Measurements from ENCODE around the gene NT5C3A. TPM values are rescaled to one million over a fixed set of nuclear protein-coding genes. Genes with fewer than 3 reads are reported as not detected.
A peak's percentile ranks its signal among the peaks of the same experiment; 100 is the strongest.
"Not testable (repeated sequence)": the region's sequence is repeated elsewhere in the genome, so short reads cannot be mapped to it uniquely, and the experiment has no call there.

The NT5C3A gene
- 55.8 TPM for polyA plus RNA-seq (2012; ENCODE audit: missing spikeins)

- FAIRE-seq: no peak
- TF ChIP-seq TAF1 (IDR thresholded peaks at IDR 0.05; ENCODE audit: borderline replicate concordance, low read depth, low read length) (no peak), POLR2A (IDR thresholded peaks at IDR 0.05; ENCODE audit: low read depth, low read length) (peak; percentile 63), POLR2AphosphoS5 (IDR thresholded peaks at IDR 0.05; ENCODE audit: low read depth, low read length) (peak; percentile 31; the same call in 1 of the 2 replicates)
Observed at GRCh38 chr7:33062023-33062781, at the start of gene NT5C3A. NT5C3A (minus strand) TSS chr7:33062776; CDS start chr7:33062705, 71 bp downstream.

GRCh38 chr7:33111614-33112013 is 49.0 kb upstream of the NT5C3A start:
- no peak for DNase-seq (ENCODE audit: insufficient read length)
- no peak for FAIRE-seq
- TF ChIP-seq TAF1 (IDR thresholded peaks at IDR 0.05; ENCODE audit: borderline replicate concordance, low read depth, low read length): no peak
- TF ChIP-seq POLR2A (IDR thresholded peaks at IDR 0.05; ENCODE audit: low read depth, low read length): no peak
- no peak for TF ChIP-seq POLR2AphosphoS5 (IDR thresholded peaks at IDR 0.05; ENCODE audit: low read depth, low read length)

More at GRCh38 chr7:33062023-33062781, at the start of gene NT5C3A:
- DNase-seq (ENCODE audit: insufficient read length): peak; percentile 38

- no peak for TF ChIP-seq POLR2AphosphoS5 (IDR thresholded peaks at IDR 0.05; ENCODE audit: low read depth, low read length)
- TF ChIP-seq POLR2A (IDR thresholded peaks at IDR 0.05; ENCODE audit: low read depth, low read length): no peak
- no peak for TF ChIP-seq TAF1 (IDR thresholded peaks at IDR 0.05; ENCODE audit: borderline replicate concordance, low read depth, low read length)
- no peak for DNase-seq (ENCODE audit: insufficient read length)
- FAIRE-seq: no peak
Observed at GRCh38 chr7:33109758-33110238, 47.2 kb upstream of the NT5C3A start.

- TF ChIP-seq POLR2AphosphoS5 (IDR thresholded peaks at IDR 0.05; ENCODE audit: low read depth, low read length) (no peak), TAF1 (IDR thresholded peaks at IDR 0.05; ENCODE audit: borderline replicate concordance, low read depth, low read length) (peak; percentile 47; the same call in 1 of the 2 replicates), POLR2A (IDR thresholded peaks at IDR 0.05; ENCODE audit: low read depth, low read length) (peak; percentile 80; the same call in 1 of the 2 replicates)
- DNase-seq (ENCODE audit: insufficient read length): peak; percentile 64
- peak; percentile 74 for FAIRE-seq
Observed at GRCh38 chr7:33109005-33109757, 46.6 kb upstream of the NT5C3A start, which contains the start of gene RP9. RP9 (minus strand) TSS chr7:33109404; CDS start chr7:33109372, 32 bp downstream.

GRCh38 chr7:33108554-33109004 is 46.0 kb upstream of the NT5C3A start:
- FAIRE-seq (peak; percentile 30), DNase-seq (ENCODE audit: insufficient read length) (no peak)
- no peak for TF ChIP-seq TAF1 (IDR thresholded peaks at IDR 0.05; ENCODE audit: borderline replicate concordance, low read depth, low read length)
- TF ChIP-seq POLR2A (IDR thresholded peaks at IDR 0.05; ENCODE audit: low read depth, low read length): no peak
- TF ChIP-seq POLR2AphosphoS5 (IDR thresholded peaks at IDR 0.05; ENCODE audit: low read depth, low read length): no peak

GRCh38 chr7:33107136-33108066 is 44.8 kb upstream of the NT5C3A start:
- DNase-seq (ENCODE audit: insufficient read length): no peak
- TF ChIP-seq POLR2AphosphoS5 (IDR thresholded peaks at IDR 0.05; ENCODE audit: low read depth, low read length) (no peak), TAF1 (IDR thresholded peaks at IDR 0.05; ENCODE audit: borderline replicate concordance, low read depth, low read length) (no peak)
- FAIRE-seq: no peak

- no peak for TF ChIP-seq POLR2AphosphoS5 (IDR thresholded peaks at IDR 0.05; ENCODE audit: low read depth, low read length)
- TF ChIP-seq TAF1 (IDR thresholded peaks at IDR 0.05; ENCODE audit: borderline replicate concordance, low read depth, low read length): no peak
- no peak for TF ChIP-seq POLR2A (IDR thresholded peaks at IDR 0.05; ENCODE audit: low read depth, low read length)
- FAIRE-seq (no peak), DNase-seq (ENCODE audit: insufficient read length) (no peak)
Observed at GRCh38 chr7:33101906-33102305, 39.3 kb upstream of the NT5C3A start.

GRCh38 chr7:33100770-33101169 is 38.2 kb upstream of the NT5C3A start:
- TF ChIP-seq POLR2A (IDR thresholded peaks at IDR 0.05; ENCODE audit: low read depth, low read length): no peak
- TF ChIP-seq POLR2AphosphoS5 (IDR thresholded peaks at IDR 0.05; ENCODE audit: low read depth, low read length): no peak
- no peak for TF ChIP-seq TAF1 (IDR thresholded peaks at IDR 0.05; ENCODE audit: borderline replicate concordance, low read depth, low read length)
- FAIRE-seq (no peak), DNase-seq (ENCODE audit: insufficient read length) (no peak)

- no peak for TF ChIP-seq TAF1 (IDR thresholded peaks at IDR 0.05; ENCODE audit: borderline replicate concordance, low read depth, low read length)
- no peak for TF ChIP-seq POLR2A (IDR thresholded peaks at IDR 0.05; ENCODE audit: low read depth, low read length)
- TF ChIP-seq POLR2AphosphoS5 (IDR thresholded peaks at IDR 0.05; ENCODE audit: low read depth, low read length): no peak
- DNase-seq (ENCODE audit: insufficient read length): no peak
- FAIRE-seq: no peak
Observed at GRCh38 chr7:33099154-33099940, 36.8 kb upstream of the NT5C3A start.

- FAIRE-seq: not testable (repeated sequence)
Observed at GRCh38 chr7:33094745-33095275, 32.2 kb upstream of the NT5C3A start.

More at GRCh38 chr7:33094745-33095275, 32.2 kb upstream of the NT5C3A start:
- not testable (repeated sequence) for DNase-seq (ENCODE audit: insufficient read length)
